K562 (cell line): ENCODE data around the gene ACSL6. TPM values are rescaled to one million over a fixed set of nuclear protein-coding genes. Genes with fewer than 3 reads are reported as not detected.

ENCODE experiments used
- CLOCK ChIP-seq: fragments of 250-450 bp; sonication (Bioruptor Pico); IDR thresholded peaks from 2 replicates; pipeline ENCODE4 v1.4.0; 2020; ENCODE audit warnings: mild to moderate bottlenecking, moderate library complexity, borderline replicate concordance
- CREB3L1 ChIP-seq: fragments of 450-650 bp; IDR thresholded peaks from 2 replicates; pipeline ENCODE4 v1.6.1; 2014; ENCODE audit warnings: low read depth, mild to moderate bottlenecking, moderate library complexity, borderline replicate concordance
- CREM ChIP-seq: IDR thresholded peaks from 2 replicates; pipeline ENCODE4 v1.6.1; 2014; ENCODE audit warnings: antibody characterized with exemption, low read depth
- DACH1 ChIP-seq: fragments of 450-650 bp; IDR thresholded peaks from 2 replicates; pipeline ENCODE4 v1.6.1; 2018; ENCODE audit not compliant: partially characterized antibody
- GABPB2 ChIP-seq: fragments of 250-450 bp; sonication (Bioruptor Pico); conservative IDR thresholded peaks from 2 replicates; pipeline ENCODE4 v1.5.1; 2021; ENCODE audit warnings: mild to moderate bottlenecking
- HDAC3 ChIP-seq: fragments of 450-650 bp; IDR thresholded peaks from 2 replicates; pipeline ENCODE4 v1.6.1; 2018; ENCODE audit warnings: borderline replicate concordance, mild to moderate bottlenecking, moderate library complexity; ENCODE audit not compliant: partially characterized antibody
- HNRNPH1 ChIP-seq: fragments of 200-400 bp; formaldehyde crosslinking; optimal IDR thresholded peaks from 2 replicates; pipeline ENCODE3; 2017; ENCODE audit warnings: low read depth, mild to moderate bottlenecking, low read length, moderate library complexity
- KAT7 ChIP-seq: sonication (generic); formaldehyde crosslinking; IDR thresholded peaks from 2 replicates; pipeline ENCODE4 v1.8.0; 2022; ENCODE audit warnings: missing genetic modification reagents, mild to moderate bottlenecking, borderline replicate concordance
- KLF16 ChIP-seq: IDR thresholded peaks from 2 replicates; pipeline ENCODE4 v1.6.1; 2016; ENCODE audit warnings: antibody characterized with exemption
- MAFK ChIP-seq: IDR thresholded peaks from 2 replicates; pipeline ENCODE4 v1.6.1; 2011; ENCODE audit warnings: low read length, improper control_type of control experiment
- MXD1 ChIP-seq: fragments of 250-450 bp; sonication (Bioruptor Pico); IDR thresholded peaks from 2 replicates; pipeline ENCODE4 v1.8.0; 2021; ENCODE audit warnings: borderline replicate concordance, mild to moderate bottlenecking, moderate library complexity; ENCODE audit not compliant: poor library complexity, severe bottlenecking
- MXI1 ChIP-seq: IDR thresholded peaks from 2 replicates; pipeline ENCODE4 v1.6.1; 2011; ENCODE audit warnings: low read depth, mild to moderate bottlenecking, improper control_type of control experiment, low read length
- NR3C1 ChIP-seq: sonication (generic); formaldehyde crosslinking; IDR thresholded peaks from 2 replicates; pipeline ENCODE4 v1.8.1; 2022; ENCODE audit warnings: missing genetic modification reagents
- SMAD4 ChIP-seq: fragments of 250-450 bp; sonication (Bioruptor Pico); conservative IDR thresholded peaks from 2 replicates; pipeline ENCODE4 v1.8.0; 2021; ENCODE audit warnings: inconsistent platforms, mild to moderate bottlenecking, moderate library complexity
- TRIM24 ChIP-seq, 2 experiments: fragments of 450-650 bp; IDR thresholded peaks; 2 replicates each; pipeline ENCODE4 v1.6.1; 2016
- ZHX1 ChIP-seq: fragments of 150-350 bp; conservative IDR thresholded peaks from 2 replicates; pipeline ENCODE4 v1.6.1; 2014; ENCODE audit warnings: low read length
- ZNF253 ChIP-seq: fragments of 250-450 bp; sonication (Bioruptor Pico); conservative IDR thresholded peaks from 2 replicates; pipeline ENCODE4 v1.6.1; 2021; ENCODE audit warnings: mild to moderate bottlenecking
- ZNF395 ChIP-seq: fragments of 200-800 bp; sonication (Bioruptor generic); IDR thresholded peaks from 2 replicates; pipeline ENCODE4 v1.6.1; 2017; ENCODE audit warnings: missing genetic modification characterization, missing compliant biosample characterization
- ZNF586 ChIP-seq: fragments of 450-650 bp; formaldehyde crosslinking; conservative IDR thresholded peaks from 2 replicates; pipeline ENCODE4 v1.4.0; 2020; ENCODE audit warnings: mild to moderate bottlenecking, moderate library complexity
- polyA plus RNA-seq, 8 experiments: library from polyadenylated mRNA; depleted of rRNA in 4 of 8; stranded (reverse) in 5 of 8; unstranded in 3 of 8; fragments of >200 nt; fragmentation: Nextera tagmentation in 2 of 8; fragmentation: Illumina TruSeq in 1 of 8; extraction: Ambion mirVana in 2 of 8; extraction: Trizol in 1 of 8; gene quantifications; 2 replicates each; pipeline versions ENCODE4 v1.2.1 to v1.2.3, GENCODE V29; 2011 to 2014; ENCODE audit warnings: inconsistent platforms in 1 of 8, missing spikeins in 1 of 8
- total RNA-seq, 7 experiments: library from RNA; depleted of rRNA in 6 of 7; stranded (reverse); fragments of >200 nt in 6 of 7; fragmentation: Illumina TruSeq in 2 of 7; extraction: Trizol in 2 of 7; gene quantifications; 2 replicates each; pipeline versions ENCODE4 v1.2.1 to v1.2.3, GENCODE V29; 2011 to 2021; ENCODE audit warnings: low replicate concordance in 1 of 7

Gene ACSL6
- total and polyA plus RNA-seq, 9 of the 15 experiments (the other 6 are each of a cell fraction or from before 2014, with no cell fraction given) = 0.50 to 1.5 (median 0.69) TPM

- TF ChIP-seq CREB3L1 (no peak), KAT7 (no peak), CLOCK (CRISPR knock-in tag) (no peak), ZHX1 (no peak), NR3C1 (CRISPR knock-in tag) (no peak), ZNF395 (CRISPR knock-in tag) (peak; percentile 49; the same call in 1 of the 2 replicates), SMAD4 (CRISPR knock-in tag) (peak; percentile 88), HNRNPH1 (no peak), TRIM24 (IDR thresholded peaks at IDR 0.05) (peak; percentile 87 to 95), GABPB2 (CRISPR knock-in tag) (no peak), MAFK (no peak), HDAC3 (peak; percentile 78), DACH1 (peak; percentile 28), MXD1 (CRISPR knock-in tag) (no peak), ZNF586 (no peak), MXI1 (0 out of 2 replicates have a peak, but pooled peaks have one; percentile 46), KLF16 (peak; percentile 92), CREM (peak; percentile 47), ZNF253 (CRISPR knock-in tag) (no peak)
These were observed 15.0 kb downstream of the ACSL6 start (continued) for GRCh38 chr5:131996210-131997025.
